Measurements from ENCODE around the gene GPR4. TPM values are rescaled to one million over a fixed set of nuclear protein-coding genes. Genes with fewer than 3 reads are reported as not detected.

GPR4 gene
- total RNA-seq: not detected in 2 replicates

- Mint-ChIP-seq H3K9me3 (no peaks in the 10 kb centered on the region), H3K4me1 (peaks cover 33% of the 10 kb centered on the region), H3K27me3 (peaks cover 56% of the 10 kb centered on the region), H3K36me3 (ENCODE audit: low read depth) (no peaks in the 10 kb centered on the region), H3K27ac (peak within 1 kb of the TSS; percentile 14), H3K4me3 (no peak within 1 kb of the TSS)
- TF ChIP-seq CTCF (IDR thresholded peaks at IDR 0.05): no peak
- ChIA-PET CTCF (no interaction called here), POLR2A (interaction anchor here (0.7 kb wide), 1 partner anchor 10 kb away, joined by 3 read pairs; no protein-coding TSS in a partner anchor)
- ATAC-seq (ENCODE audit: low read depth) (peak; percentile 56), DNase-seq (no peak)
- intact Hi-C loops (cut with micrococcal nuclease): no loop called here
Observed at GRCh38 chr19:45601524-45602374, at the start of gene GPR4. TSS of gene GPR4 (minus strand) at chr19:45602212. CDS start at chr19:45591866, 10,346 bp downstream.

GRCh38 chr19:45650722-45651121 lies 48.7 kb upstream of the GPR4 start:
- DNase-seq: no peak
- intact Hi-C loops (cut with micrococcal nuclease): no loop called here
- TF ChIP-seq CTCF (IDR thresholded peaks at IDR 0.05): no peak
- CTCF ChIA-PET: interaction anchor here (1.4 kb wide), 1 partner anchor 43 kb away, joined by 3 read pairs; no protein-coding TSS in a partner anchor
- no peaks in the 10 kb centered on the region for H3K36me3 Mint-ChIP-seq (ENCODE audit: low read depth)
- no peak overlapping the region for H3K27ac Mint-ChIP-seq
- no peak for ATAC-seq (ENCODE audit: low read depth)
- POLR2A ChIA-PET: no interaction called here
- H3K9me3 Mint-ChIP-seq: no peaks in the 10 kb centered on the region
- peaks cover 8% of the 10 kb centered on the region for H3K4me1 Mint-ChIP-seq
- peaks cover 5% of the 10 kb centered on the region for H3K27me3 Mint-ChIP-seq
- H3K4me3 Mint-ChIP-seq: no peak overlapping the region

GRCh38 chr19:45646345-45646698 lies 44.3 kb upstream of the GPR4 start:
- peaks cover 4% of the 10 kb centered on the region for H3K27me3 Mint-ChIP-seq
- intact Hi-C loops (cut with micrococcal nuclease): loop anchor here (10.0 kb wide), 2 partner anchors 242 to 892 kb away; partner anchors contain the start of genes POLR1G and PPP1R13L
- no peaks in the 10 kb centered on the region for H3K36me3 Mint-ChIP-seq (ENCODE audit: low read depth)
- H3K4me1 Mint-ChIP-seq: peaks cover 33% of the 10 kb centered on the region
- no peak overlapping the region for H3K27ac Mint-ChIP-seq
- no peak for ATAC-seq (ENCODE audit: low read depth)
- no peak for DNase-seq
- no peaks in the 10 kb centered on the region for H3K9me3 Mint-ChIP-seq
- TF ChIP-seq CTCF (IDR thresholded peaks at IDR 0.05): no peak
- CTCF ChIA-PET: interaction anchor here (1.0 to 1.3 kb wide), 3 partner anchors 28 to 207 kb away, joined by 3 to 4 read pairs (median 3); partner anchors contain the start of gene OPA3
- POLR2A ChIA-PET: interaction anchor here (0.6 to 1.6 kb wide), 8 partner anchors 10 to 168 kb away, joined by 3 to 10 read pairs (median 4); partner anchors contain the start of genes GIPR, OPA3 and QPCTL
- peak overlapping the region; percentile 78 for H3K4me3 Mint-ChIP-seq

- Mint-ChIP-seq H3K36me3 (ENCODE audit: low read depth) (peaks cover 3% of the 10 kb centered on the region), H3K9me3 (no peaks in the 10 kb centered on the region), H3K27me3 (peaks cover 3% of the 10 kb centered on the region), H3K27ac (no peak overlapping the region), H3K4me3 (peak overlapping the region; percentile 78), H3K4me1 (peaks cover 39% of the 10 kb centered on the region)
- ChIA-PET CTCF (interaction anchor here (1.0 to 1.3 kb wide), 3 partner anchors 28 to 206 kb away, joined by 3 to 4 read pairs (median 3); partner anchors contain the start of gene OPA3), POLR2A (interaction anchor here (0.6 to 1.6 kb wide), 11 partner anchors 11 to 167 kb away, joined by 3 to 10 read pairs (median 5); partner anchors contain the start of genes GIPR, OPA3 and QPCTL)
- ATAC-seq (ENCODE audit: low read depth): peak; percentile 50
- intact Hi-C loops (cut with micrococcal nuclease): loop anchor here (10.0 kb wide), 2 partner anchors 241 to 891 kb away; partner anchors contain the start of genes POLR1G and PPP1R13L
- no peak for TF ChIP-seq CTCF (IDR thresholded peaks at IDR 0.05)
- DNase-seq: peak; percentile 64
Observed at GRCh38 chr19:45645631-45646344, 43.8 kb upstream of the GPR4 start.

Data from activated B cell treated with CpG ODN at 0.5 μM for 24 hours (primary cell).